ENCODE results near the gene SMURF2.

DNA sequence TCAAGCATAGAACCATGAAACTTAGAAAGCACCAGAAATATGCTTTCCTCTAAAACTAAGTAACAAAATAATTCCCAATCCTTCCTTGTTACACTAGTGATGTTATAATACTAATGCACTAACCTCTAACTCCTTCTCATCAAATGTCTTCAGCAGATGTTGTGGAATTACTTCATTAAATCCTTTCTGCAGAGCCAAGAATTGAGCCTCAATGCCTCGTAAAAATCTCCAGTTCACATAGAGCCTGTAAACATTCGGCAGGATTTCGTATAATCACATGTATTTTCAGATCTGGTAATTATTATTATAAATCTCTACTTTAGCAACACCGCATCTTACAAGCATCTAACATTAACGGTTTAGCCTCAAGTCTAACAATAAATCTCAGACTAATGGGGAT, 110.6 kb downstream of the SMURF2 start:
- TF ChIP-seq, protein P1, sequence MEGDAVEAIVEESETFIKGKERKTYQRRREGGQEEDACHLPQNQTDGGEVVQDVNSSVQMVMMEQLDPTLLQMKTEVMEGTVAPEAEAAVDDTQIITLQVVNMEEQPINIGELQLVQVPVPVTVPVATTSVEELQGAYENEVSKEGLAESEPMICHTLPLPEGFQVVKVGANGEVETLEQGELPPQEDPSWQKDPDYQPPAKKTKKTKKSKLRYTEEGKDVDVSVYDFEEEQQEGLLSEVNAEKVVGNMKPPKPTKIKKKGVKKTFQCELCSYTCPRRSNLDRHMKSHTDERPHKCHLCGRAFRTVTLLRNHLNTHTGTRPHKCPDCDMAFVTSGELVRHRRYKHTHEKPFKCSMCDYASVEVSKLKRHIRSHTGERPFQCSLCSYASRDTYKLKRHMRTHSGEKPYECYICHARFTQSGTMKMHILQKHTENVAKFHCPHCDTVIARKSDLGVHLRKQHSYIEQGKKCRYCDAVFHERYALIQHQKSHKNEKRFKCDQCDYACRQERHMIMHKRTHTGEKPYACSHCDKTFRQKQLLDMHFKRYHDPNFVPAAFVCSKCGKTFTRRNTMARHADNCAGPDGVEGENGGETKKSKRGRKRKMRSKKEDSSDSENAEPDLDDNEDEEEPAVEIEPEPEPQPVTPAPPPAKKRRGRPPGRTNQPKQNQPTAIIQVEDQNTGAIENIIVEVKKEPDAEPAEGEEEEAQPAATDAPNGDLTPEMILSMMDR (conservative IDR thresholded peaks at IDR 0.05) = no peak
- TF ChIP-seq ZFX (IDR thresholded peaks at IDR 0.05) = no peak

Measured in C4-2B (cell line).